CMK (cell line): ENCODE measurements around the gene UPP1.
"Not testable (repeated sequence)": the region's sequence is repeated elsewhere in the genome, so short reads cannot be mapped to it uniquely, and the experiment has no call there.

Source experiments
- DNase-seq: peaks from one replicate; pipeline ENCODE4 v3.0.0-alpha.2; 2010; ENCODE audit warnings: low read depth

Gene UPP1

GRCh38 chr7:48111596-48111995 is 22.5 kb downstream of the UPP1 start:
- DNase-seq = no peak

- no peak for DNase-seq
These were observed 23.5 kb downstream of the UPP1 start for GRCh38 chr7:48112401-48113165.

DNA sequence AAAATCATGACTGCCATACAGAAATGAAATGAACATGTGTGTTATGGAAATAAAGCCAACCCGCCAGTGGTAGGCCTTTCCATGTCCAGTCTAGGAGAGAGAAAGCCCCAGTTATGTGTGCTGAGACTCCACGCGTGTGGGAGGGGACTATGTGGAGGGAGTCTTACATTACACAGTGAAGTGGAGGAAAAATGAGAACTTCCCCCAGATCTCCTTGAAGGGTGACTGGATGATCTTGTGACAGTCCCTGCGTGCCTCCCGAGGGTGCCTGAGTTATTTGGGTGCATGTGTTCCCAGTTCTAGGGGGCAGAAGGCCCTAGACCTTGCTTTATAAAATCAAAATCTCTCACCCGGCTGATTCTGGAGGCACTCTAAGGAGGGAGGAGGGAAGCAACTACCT is 24.2 kb downstream of the UPP1 start:
- DNase-seq = no peak

DNA sequence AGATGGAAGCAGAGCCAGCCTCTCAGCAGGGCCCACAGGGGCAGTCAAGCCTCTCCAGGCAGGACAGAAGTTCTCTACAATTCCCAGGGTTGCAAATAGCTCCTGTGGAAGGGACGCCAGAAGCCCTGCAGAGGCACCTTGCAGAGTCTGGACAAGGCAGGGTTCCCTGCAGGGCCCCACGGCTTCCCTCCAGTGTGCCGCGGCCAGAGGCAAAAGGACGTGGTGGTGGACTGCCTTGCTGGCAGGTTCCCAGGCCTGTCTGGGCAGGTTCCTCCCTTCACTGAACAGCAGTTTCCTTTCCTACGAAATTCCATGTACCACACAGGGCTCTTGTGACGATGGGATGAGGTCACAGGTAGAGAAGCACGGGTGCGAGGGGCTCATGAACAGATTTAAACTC is 25.1 kb downstream of the UPP1 start:
- no peak for DNase-seq

DNA sequence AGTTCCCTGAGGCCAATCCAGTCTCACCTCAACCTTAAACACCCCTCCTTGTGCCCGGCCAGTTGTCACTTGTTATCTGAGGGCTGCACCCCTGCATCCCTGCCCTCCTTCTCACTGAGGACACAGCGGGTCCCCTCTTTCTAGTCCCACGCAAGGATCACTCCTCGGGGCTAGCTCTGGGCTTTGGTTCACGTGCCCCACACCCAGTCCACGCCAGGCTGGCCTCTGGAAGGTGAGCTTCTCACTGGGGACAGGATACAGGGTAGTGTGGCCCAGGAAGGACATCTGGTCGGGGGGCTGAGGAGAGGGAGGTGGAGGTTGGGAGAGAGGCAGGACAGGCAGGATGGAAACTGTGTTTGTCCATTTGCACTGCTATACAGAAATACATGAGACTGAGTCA is 25.5 kb downstream of the UPP1 start:
- DNase-seq = no peak

DNA sequence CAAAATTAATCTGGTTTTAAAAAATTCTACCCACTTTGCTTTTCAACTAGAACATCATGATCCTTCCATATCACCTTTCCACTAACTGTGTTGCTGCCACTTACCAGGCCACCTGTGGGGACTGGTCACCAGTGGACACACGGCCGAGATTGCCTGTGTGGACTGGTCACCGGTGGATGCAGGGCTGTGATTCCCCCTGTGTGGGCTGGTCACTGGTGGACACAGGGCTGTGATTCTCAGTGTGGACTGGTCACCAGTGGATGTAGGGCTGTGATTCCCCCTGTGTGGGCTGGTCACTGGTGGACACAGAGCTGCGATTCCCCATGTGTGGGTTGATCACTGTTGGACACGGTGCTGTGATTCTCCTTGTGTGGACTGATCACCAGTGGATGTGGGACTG is 27.0 kb downstream of the UPP1 start:
- DNase-seq = no peak

GRCh38 chr7:48118041-48118440 is 29.0 kb downstream of the UPP1 start:
- DNase-seq = no peak

DNA sequence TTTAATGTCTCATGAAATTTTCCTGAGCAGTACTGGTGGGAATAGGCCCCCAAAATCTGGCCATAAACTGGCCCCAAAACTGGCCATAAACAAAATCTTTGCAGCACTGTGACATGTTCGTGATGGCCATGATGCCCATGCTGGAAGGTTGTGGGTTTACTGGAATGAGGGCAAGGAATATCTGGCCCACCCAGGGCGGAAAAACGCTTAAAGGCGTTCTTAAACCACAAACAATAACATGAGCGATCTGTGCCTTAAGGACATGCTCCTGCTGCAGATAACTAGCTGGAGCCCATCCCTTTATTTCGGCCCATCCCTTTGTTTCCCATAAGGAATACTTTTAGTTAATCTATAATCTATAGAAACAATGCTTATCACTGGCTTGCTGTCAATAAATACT is 31.5 kb downstream of the UPP1 start:
- not testable (repeated sequence) for DNase-seq

GRCh38 chr7:48126037-48126436 is 37.0 kb downstream of the UPP1 start:
- no peak for DNase-seq

GRCh38 chr7:48130658-48131108 is 41.6 kb downstream of the UPP1 start:
- DNase-seq = no peak

DNA sequence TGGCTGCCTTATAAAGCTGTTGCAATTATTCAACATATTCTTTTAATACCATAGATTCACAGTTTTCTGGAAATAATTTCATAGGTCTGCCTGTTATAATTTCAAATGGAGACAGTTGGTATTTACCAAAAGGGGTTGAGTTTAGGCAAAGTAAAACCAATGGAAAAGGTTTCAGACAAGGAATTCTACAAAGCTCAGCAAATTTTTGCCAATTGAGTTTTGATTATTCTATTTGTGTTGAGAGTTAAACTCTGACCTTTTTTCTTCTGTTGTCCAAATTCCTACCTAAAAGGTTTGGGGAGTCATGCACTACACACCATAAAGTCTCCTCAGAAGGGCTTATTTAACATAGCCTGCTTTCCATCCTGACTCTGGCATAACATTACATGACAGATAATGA is 43.7 kb downstream of the UPP1 start:
- no peak for DNase-seq

GRCh38 chr7:48139459-48139858 is 50.4 kb downstream of the UPP1 start:
- DNase-seq = no peak

- DNase-seq = no peak
These were observed 51.1 kb downstream of the UPP1 start for GRCh38 chr7:48140001-48140681.

DNA sequence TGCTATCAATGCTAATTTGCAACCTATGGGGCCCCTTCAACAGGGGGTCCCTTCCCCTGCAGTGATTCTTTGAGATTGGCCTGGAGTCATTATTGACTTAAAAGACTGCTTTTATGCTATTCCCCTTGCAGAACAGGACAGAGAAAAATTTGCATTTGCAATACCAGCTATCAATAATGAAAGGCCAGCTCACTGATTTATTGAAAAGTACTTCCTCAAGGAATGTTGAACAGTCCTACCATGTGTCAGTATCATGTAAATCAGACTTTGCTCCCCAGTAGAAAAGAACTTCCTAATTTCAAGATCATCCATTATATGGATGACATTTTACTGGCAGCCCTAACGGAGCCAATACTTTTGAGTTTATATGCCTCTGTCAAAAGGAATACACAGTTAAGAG is 52.5 kb downstream of the UPP1 start:
- no peak for DNase-seq

DNA sequence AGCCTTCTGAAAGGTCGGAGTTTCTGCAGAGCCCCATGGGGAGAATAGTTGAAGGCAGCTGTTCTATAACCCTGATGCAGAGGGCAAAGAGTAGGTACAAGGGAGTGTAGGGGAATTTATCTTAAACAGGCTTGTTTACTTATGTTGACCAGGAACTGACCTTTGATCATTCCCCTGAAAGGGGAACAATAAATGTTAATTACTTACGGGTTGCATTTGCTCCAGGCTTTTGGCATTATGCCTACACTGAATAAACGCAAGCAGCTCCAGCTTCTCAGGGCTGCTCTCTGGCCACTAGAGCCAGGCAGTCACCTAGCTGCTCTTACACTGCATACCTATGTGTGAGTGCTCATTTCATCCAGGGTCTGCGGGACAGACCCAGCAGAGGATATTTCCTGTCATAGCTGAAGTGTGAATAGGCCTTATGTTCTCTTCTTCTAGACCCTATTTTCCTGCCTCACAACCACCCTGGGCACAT is 55.3 kb downstream of the UPP1 start:
- no peak for DNase-seq

- DNase-seq = no peak
These were observed 58.1 kb downstream of the UPP1 start for GRCh38 chr7:48147078-48147591.

- not testable (repeated sequence) for DNase-seq
These were observed 58.6 kb downstream of the UPP1 start for GRCh38 chr7:48147690-48148089.

- no peak for DNase-seq
These were observed 59.2 kb downstream of the UPP1 start for GRCh38 chr7:48148311-48148710.

- no peak for DNase-seq
These were observed 60.0 kb downstream of the UPP1 start for GRCh38 chr7:48149058-48149457.

GRCh38 chr7:48150086-48150485 is 61.0 kb downstream of the UPP1 start:
- DNase-seq = no peak

GRCh38 chr7:48154792-48155413 is 65.8 kb downstream of the UPP1 start:
- DNase-seq = no peak
